ENCODE data around the gene ADCY3.

The ADCY3 gene

GRCh38 chr2:24881158-24881557 lies 38.9 kb downstream of the ADCY3 start:
- TF ChIP-seq, protein P1, sequence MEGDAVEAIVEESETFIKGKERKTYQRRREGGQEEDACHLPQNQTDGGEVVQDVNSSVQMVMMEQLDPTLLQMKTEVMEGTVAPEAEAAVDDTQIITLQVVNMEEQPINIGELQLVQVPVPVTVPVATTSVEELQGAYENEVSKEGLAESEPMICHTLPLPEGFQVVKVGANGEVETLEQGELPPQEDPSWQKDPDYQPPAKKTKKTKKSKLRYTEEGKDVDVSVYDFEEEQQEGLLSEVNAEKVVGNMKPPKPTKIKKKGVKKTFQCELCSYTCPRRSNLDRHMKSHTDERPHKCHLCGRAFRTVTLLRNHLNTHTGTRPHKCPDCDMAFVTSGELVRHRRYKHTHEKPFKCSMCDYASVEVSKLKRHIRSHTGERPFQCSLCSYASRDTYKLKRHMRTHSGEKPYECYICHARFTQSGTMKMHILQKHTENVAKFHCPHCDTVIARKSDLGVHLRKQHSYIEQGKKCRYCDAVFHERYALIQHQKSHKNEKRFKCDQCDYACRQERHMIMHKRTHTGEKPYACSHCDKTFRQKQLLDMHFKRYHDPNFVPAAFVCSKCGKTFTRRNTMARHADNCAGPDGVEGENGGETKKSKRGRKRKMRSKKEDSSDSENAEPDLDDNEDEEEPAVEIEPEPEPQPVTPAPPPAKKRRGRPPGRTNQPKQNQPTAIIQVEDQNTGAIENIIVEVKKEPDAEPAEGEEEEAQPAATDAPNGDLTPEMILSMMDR (IDR thresholded peaks at IDR 0.05; ENCODE audit: low read depth, low read length, missing control alignments) = no peak
- no peak overlapping the region for H3K4me3 ChIP-seq (ENCODE audit: low read depth, low read length)
- no peak for DNase-seq (ENCODE audit: low read depth)

DNA sequence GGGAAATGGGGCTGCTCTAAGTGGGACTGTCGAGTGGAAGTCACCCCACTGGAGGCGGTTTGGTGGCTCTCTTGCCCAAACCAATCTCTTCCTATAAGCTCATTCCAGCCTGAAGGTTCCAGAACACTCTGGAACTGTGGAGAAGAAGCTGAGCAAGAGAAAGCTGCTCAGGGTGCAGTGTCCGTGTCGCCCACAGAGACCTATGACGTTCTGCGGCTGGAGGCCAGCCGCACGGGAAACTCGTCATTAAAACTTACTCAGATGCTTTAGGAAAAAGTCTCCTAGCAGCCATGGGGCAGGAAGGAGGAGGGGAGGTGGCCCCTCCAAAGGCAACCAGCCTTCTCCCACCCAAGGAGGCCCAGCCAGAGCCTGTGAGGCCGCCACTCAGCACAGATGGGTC lies 41.7 kb downstream of the ADCY3 start:
- TF ChIP-seq, protein P1 (IDR thresholded peaks at IDR 0.05; ENCODE audit: low read depth, low read length, missing control alignments) = no peak
- no peak for DNase-seq (ENCODE audit: low read depth)
- H3K4me3 ChIP-seq (ENCODE audit: low read depth, low read length) = no peak overlapping the region

- TF ChIP-seq, protein P1 (IDR thresholded peaks at IDR 0.05; ENCODE audit: low read depth, low read length, missing control alignments) = no peak
- no peak for DNase-seq (ENCODE audit: low read depth)
- no peak overlapping the region for H3K4me3 ChIP-seq (ENCODE audit: low read depth, low read length)
These were observed 42.4 kb downstream of the ADCY3 start for GRCh38 chr2:24877646-24878045.

DNA sequence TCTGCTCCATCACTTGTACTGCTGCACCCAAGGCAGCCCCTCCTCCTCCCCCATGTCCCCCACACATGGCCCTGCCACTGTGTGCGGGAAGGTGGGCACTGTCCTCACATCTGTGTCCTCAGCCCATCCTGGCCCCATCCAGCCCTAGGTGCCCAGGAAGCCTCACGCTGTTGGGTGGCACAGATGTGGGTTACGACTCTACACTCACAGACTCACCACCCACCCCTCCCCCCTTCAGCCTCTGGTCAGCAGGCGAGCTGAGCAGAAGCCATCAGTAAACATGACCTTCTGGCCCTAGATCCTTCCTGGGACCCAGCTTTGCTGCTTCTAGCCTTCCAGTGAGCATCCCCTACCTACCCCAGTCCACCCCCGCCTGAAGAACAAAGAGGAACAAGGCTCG lies 43.0 kb downstream of the ADCY3 start:
- TF ChIP-seq, protein P1 (IDR thresholded peaks at IDR 0.05; ENCODE audit: low read depth, low read length, missing control alignments) = no peak
- H3K4me3 ChIP-seq (ENCODE audit: low read depth, low read length) = no peak overlapping the region
- no peak for DNase-seq (ENCODE audit: low read depth)

DNA sequence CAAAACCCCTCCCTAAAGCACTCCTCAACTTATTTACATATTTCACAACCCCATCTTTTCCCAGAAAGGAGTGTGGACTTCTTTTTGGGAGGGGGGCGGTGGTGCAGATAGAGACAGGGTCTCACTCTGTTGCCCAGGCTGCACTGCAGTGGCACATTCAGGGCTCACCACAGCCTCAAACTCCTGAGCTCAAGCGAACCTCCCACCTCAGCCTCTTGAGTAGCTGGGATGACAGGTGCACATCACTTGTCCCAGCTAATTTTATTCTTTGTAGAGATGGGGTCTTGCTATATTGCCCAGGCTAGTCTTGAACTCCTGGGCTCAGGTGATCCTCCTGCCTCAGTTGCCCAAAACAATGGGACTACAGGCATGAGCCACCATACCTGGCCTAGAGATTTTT lies 44.1 kb downstream of the ADCY3 start:
- TF ChIP-seq, protein P1 (IDR thresholded peaks at IDR 0.05; ENCODE audit: low read depth, low read length, missing control alignments) = no peak
- no peak overlapping the region for H3K4me3 ChIP-seq (ENCODE audit: low read depth, low read length)
- DNase-seq (ENCODE audit: low read depth) = no peak

DNA sequence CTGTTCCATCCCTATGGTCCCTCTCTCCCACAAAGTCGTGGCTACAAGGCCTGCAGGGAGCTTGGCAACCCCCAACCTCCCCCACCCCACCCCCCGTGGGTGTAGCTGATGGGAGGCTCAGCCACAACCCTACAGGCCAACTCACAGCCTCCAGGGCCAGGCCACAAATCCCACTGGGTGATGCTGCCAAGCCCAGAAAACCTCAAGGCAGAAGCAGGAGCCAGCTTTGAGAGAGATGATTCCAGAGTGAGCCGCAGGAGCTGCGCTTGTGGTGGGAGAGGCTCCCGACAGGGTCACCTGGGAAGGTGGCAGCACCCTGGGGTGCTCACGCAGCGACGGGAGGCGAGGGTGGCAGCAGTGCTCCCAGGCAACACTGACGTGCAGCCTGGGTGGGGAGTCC lies 44.8 kb downstream of the ADCY3 start:
- no peak overlapping the region for H3K4me3 ChIP-seq (ENCODE audit: low read depth, low read length)
- no peak for DNase-seq (ENCODE audit: low read depth)
- TF ChIP-seq, protein P1 (IDR thresholded peaks at IDR 0.05; ENCODE audit: low read depth, low read length, missing control alignments) = no peak

- TF ChIP-seq, protein P1 (IDR thresholded peaks at IDR 0.05; ENCODE audit: low read depth, low read length, missing control alignments) = no peak
- no peak overlapping the region for H3K4me3 ChIP-seq (ENCODE audit: low read depth, low read length)
- no peak for DNase-seq (ENCODE audit: low read depth)
These were observed 46.0 kb downstream of the ADCY3 start for GRCh38 chr2:24874035-24874434.

Measured in GM12864 (cell line).